ENCODE measurements around the gene MED13L. TPM values are rescaled to one million over a fixed set of nuclear protein-coding genes. Genes with fewer than 3 reads are reported as not detected.

MED13L gene
- total and polyA plus RNA-seq, 11 donors, result 12.2 to 84.1 (median 60.2) TPM

- Histone ChIP-seq H3K4me3 (no peak overlapping the region), H3K36me3 (no peaks in the 10 kb centered on the region), H3K9me3 (no peaks in the 10 kb centered on the region), H3K27ac (no peak overlapping the region), H3K4me1 (peaks cover 0 to 36% (median 0%) of the 10 kb centered on the region in 12 donors), H3K27me3 (no peaks in the 10 kb centered on the region)
- no peak for TF ChIP-seq CTCF (IDR thresholded peaks at IDR 0.05)
- intact Hi-C loops (cut with DNase I), result no loop called here
- WGBS, 4 donors, result 79 to 84% (median 82%) methylated on average over 23 of the region's 23 CpGs
- DNase-seq (no peak), ATAC-seq (no peak)
Measured at GRCh38 chr12:116302166-116303058, 24.9 kb upstream of the MED13L start.

- no peaks in the 10 kb centered on the region for H3K36me3 ChIP-seq
- peaks cover 0 to 36% (median 0%) of the 10 kb centered on the region in 12 donors for H3K4me1 ChIP-seq
- no peak for ATAC-seq
- no peak for DNase-seq
- no peaks in the 10 kb centered on the region for H3K27me3 ChIP-seq
- intact Hi-C loops (cut with DNase I), result no loop called here
- TF ChIP-seq CTCF (IDR thresholded peaks at IDR 0.05), result no peak
- TF ChIP-seq POLR2A (IDR thresholded peaks at IDR 0.05), result no peak
- no peak overlapping the region for H3K27ac ChIP-seq
- no peak overlapping the region for H3K4me3 ChIP-seq
- 85 to 93% (median 89%) methylated on average over 4 of the region's 4 CpGs for WGBS, 4 donors
- no peaks in the 10 kb centered on the region for H3K9me3 ChIP-seq
Measured at GRCh38 chr12:116301621-116302020, 24.1 kb upstream of the MED13L start.

GRCh38 chr12:116299665-116300328 lies 22.3 kb upstream of the MED13L start:
- Histone ChIP-seq H3K27ac (peak overlapping the region in 5 of 12 donors; percentile 7 to 71 (median 44)), H3K36me3 (no peaks in the 10 kb centered on the region), H3K9me3 (no peaks in the 10 kb centered on the region), H3K4me1 (peaks cover 0 to 36% (median 0%) of the 10 kb centered on the region in 12 donors), H3K4me3 (no peak overlapping the region), H3K27me3 (no peaks in the 10 kb centered on the region)
- DNase-seq (no peak), ATAC-seq (peak in 3 of 4 donors; percentile 48 to 53 (median 49))
- intact Hi-C loops (cut with DNase I), result no loop called here
- 68 to 76% (median 71%) methylated on average over 8 to 9 of the region's 9 CpGs for WGBS, 4 donors
- TF ChIP-seq POLR2A (IDR thresholded peaks at IDR 0.05) (no peak), CTCF (IDR thresholded peaks at IDR 0.05) (no peak)

- Histone ChIP-seq H3K9me3 (no peaks in the 10 kb centered on the region), H3K4me3 (no peak overlapping the region), H3K36me3 (no peaks in the 10 kb centered on the region), H3K4me1 (peaks cover 0 to 35% (median 0%) of the 10 kb centered on the region in 12 donors), H3K27ac (peak overlapping the region in 3 of 12 donors; percentile 7 to 71 (median 44)), H3K27me3 (no peaks in the 10 kb centered on the region)
- WGBS, 4 donors, result 77 to 89% (median 87%) methylated on average over 2 of the region's 2 CpGs
- intact Hi-C loops (cut with DNase I), result no loop called here
- peak in 1 of 4 donors; percentile 35 for ATAC-seq
- DNase-seq, result no peak
- TF ChIP-seq POLR2A (IDR thresholded peaks at IDR 0.05) (no peak), CTCF (IDR thresholded peaks at IDR 0.05) (no peak)
Measured at GRCh38 chr12:116299064-116299463, 21.6 kb upstream of the MED13L start.

Data from heart left ventricle (tissue), 16 donors.